Osteocyte (in vitro differentiated cells): ENCODE results near the gene LRRD1. TPM values are rescaled to one million over a fixed set of nuclear protein-coding genes. Genes with fewer than 3 reads are reported as not detected.
"Not testable (repeated sequence)": the region's sequence is repeated elsewhere in the genome, so short reads cannot be mapped to it uniquely, and the experiment has no call there.

Experiments used
- DNase-seq: peaks from one replicate; pipeline ENCODE4 v3.0.0; 2021; ENCODE audit warnings: mixed read lengths; ENCODE audit not compliant: unreplicated experiment; ENCODE audit errors: extremely low spot score
- H3K27ac Mint-ChIP-seq: one replicate; pipeline ENCODE4 v1.8.0; 2021; ENCODE audit warnings: mild to moderate bottlenecking, mixed read lengths; ENCODE audit not compliant: unreplicated experiment
- H3K27me3 Mint-ChIP-seq: one replicate; pipeline ENCODE4 v1.8.0; 2021; ENCODE audit warnings: mixed read lengths; ENCODE audit not compliant: unreplicated experiment
- H3K36me3 Mint-ChIP-seq: one replicate; pipeline ENCODE4 v1.8.0; 2021; ENCODE audit warnings: mixed read lengths; ENCODE audit not compliant: unreplicated experiment
- H3K4me1 Mint-ChIP-seq: one replicate; pipeline ENCODE4 v1.8.0; 2021; ENCODE audit warnings: mixed read lengths; ENCODE audit not compliant: unreplicated experiment
- H3K4me3 Mint-ChIP-seq: one replicate; pipeline ENCODE4 v1.8.0; 2021; ENCODE audit warnings: mild to moderate bottlenecking, moderate library complexity, mixed read lengths; ENCODE audit not compliant: unreplicated experiment
- H3K9me3 Mint-ChIP-seq: one replicate; pipeline ENCODE4 v1.8.0; 2021; ENCODE audit warnings: mixed read lengths; ENCODE audit not compliant: unreplicated experiment
- CTCF ChIP-seq: fragments of 200-600 bp; sonication (generic); IDR thresholded peaks from 2 replicates; pipeline ENCODE4 v1.5.0; 2021; ENCODE audit warnings: antibody characterized with exemption, mild to moderate bottlenecking, moderate library complexity
- total RNA-seq: library from RNA; stranded (reverse); gene quantifications from 2 replicates; pipeline ENCODE4 v1.2.1, GENCODE V29; 2021

LRRD1 gene
- total RNA-seq, 1 donor from 2014 or later = not detected

- Mint-ChIP-seq H3K9me3 (peaks cover 20% of the 10 kb centered on the region), H3K4me3 (no peak overlapping the region), H3K27ac (no peak overlapping the region), H3K27me3 (no peaks in the 10 kb centered on the region), H3K4me1 (peaks cover 23% of the 10 kb centered on the region), H3K36me3 (peaks cover 64% of the 10 kb centered on the region)
- no peak for TF ChIP-seq CTCF
- DNase-seq = no peak
These were observed 62.0 kb downstream of the LRRD1 start for GRCh38 chr7:92116949-92117348.

- no peak for TF ChIP-seq CTCF
- no peak overlapping the region for H3K27ac Mint-ChIP-seq
- H3K4me1 Mint-ChIP-seq = peaks cover 23% of the 10 kb centered on the region
- peaks cover 12% of the 10 kb centered on the region for H3K9me3 Mint-ChIP-seq
- H3K36me3 Mint-ChIP-seq = peaks cover 58% of the 10 kb centered on the region
- no peak for DNase-seq
- H3K27me3 Mint-ChIP-seq = no peaks in the 10 kb centered on the region
- no peak overlapping the region for H3K4me3 Mint-ChIP-seq
These were observed 63.1 kb downstream of the LRRD1 start for GRCh38 chr7:92115821-92116220.

GRCh38 chr7:92110857-92111256 lies 68.1 kb downstream of the LRRD1 start:
- no peak for TF ChIP-seq CTCF
- H3K9me3 Mint-ChIP-seq = no peaks in the 10 kb centered on the region
- no peak overlapping the region for H3K4me3 Mint-ChIP-seq
- no peak for DNase-seq
- H3K36me3 Mint-ChIP-seq = peaks cover 54% of the 10 kb centered on the region
- H3K4me1 Mint-ChIP-seq = no peaks in the 10 kb centered on the region
- H3K27me3 Mint-ChIP-seq = no peaks in the 10 kb centered on the region
- H3K27ac Mint-ChIP-seq = no peak overlapping the region

GRCh38 chr7:92108821-92109220 lies 70.1 kb downstream of the LRRD1 start:
- peaks cover 45% of the 10 kb centered on the region for H3K36me3 Mint-ChIP-seq
- no peaks in the 10 kb centered on the region for H3K27me3 Mint-ChIP-seq
- H3K9me3 Mint-ChIP-seq = no peaks in the 10 kb centered on the region
- TF ChIP-seq CTCF = no peak
- no peak overlapping the region for H3K27ac Mint-ChIP-seq
- DNase-seq = no peak
- H3K4me1 Mint-ChIP-seq = no peaks in the 10 kb centered on the region
- H3K4me3 Mint-ChIP-seq = no peak overlapping the region

GRCh38 chr7:92102862-92103261 lies 76.1 kb downstream of the LRRD1 start:
- not testable (repeated sequence) for H3K4me3 Mint-ChIP-seq, H3K27ac Mint-ChIP-seq, H3K4me1 Mint-ChIP-seq, H3K27me3 Mint-ChIP-seq, H3K9me3 Mint-ChIP-seq, DNase-seq
- peaks cover 48% of the 10 kb centered on the region for H3K36me3 Mint-ChIP-seq

- Mint-ChIP-seq H3K36me3 (peaks cover 64% of the 10 kb centered on the region), H3K4me1 (no peaks in the 10 kb centered on the region), H3K9me3 (no peaks in the 10 kb centered on the region), H3K27me3 (no peaks in the 10 kb centered on the region), H3K4me3 (no peak overlapping the region), H3K27ac (no peak overlapping the region)
- no peak for DNase-seq
- no peak for TF ChIP-seq CTCF
These were observed 78.4 kb downstream of the LRRD1 start for GRCh38 chr7:92100534-92100933.
